H9 (cell line): ENCODE data around the gene ABLIM1. TPM values are rescaled to one million over a fixed set of nuclear protein-coding genes. Genes with fewer than 3 reads are reported as not detected.

Source experiments
- DNase-seq: peaks from one replicate; pipeline ENCODE4 v3.0.0-alpha.2; 2017
- H2AFZ ChIP-seq: one replicate; pipeline ENCODE4 v1.6.1; 2013; ENCODE audit warnings: mild to moderate bottlenecking, low read length, control low read depth, moderate library complexity
- H2AK5ac ChIP-seq: 2 replicates; pipeline ENCODE4 v1.6.1; 2013; ENCODE audit warnings: low read length, control low read depth, mixed read lengths; ENCODE audit not compliant: insufficient read length
- H2BK120ac ChIP-seq: one replicate; pipeline ENCODE4 v1.6.1; 2013; ENCODE audit warnings: low read depth, mild to moderate bottlenecking, low read length, control low read depth, inconsistent platforms; ENCODE audit not compliant: poor library complexity, severe bottlenecking
- H2BK12ac ChIP-seq: 2 replicates; pipeline ENCODE4 v1.6.1; 2013; ENCODE audit warnings: low read length, control low read depth, mixed read lengths, low read depth; ENCODE audit not compliant: insufficient read length
- H2BK15ac ChIP-seq: 2 replicates; pipeline ENCODE4 v1.6.1; 2013; ENCODE audit warnings: low read depth, low read length, control low read depth
- H2BK20ac ChIP-seq: one replicate; pipeline ENCODE4 v1.6.1; 2013; ENCODE audit warnings: low read depth, mild to moderate bottlenecking, low read length, control low read depth, inconsistent platforms; ENCODE audit not compliant: poor library complexity, severe bottlenecking
- H2BK5ac ChIP-seq: 2 replicates; pipeline ENCODE4 v1.6.1; 2013; ENCODE audit warnings: low read length, control low read depth, mixed read lengths; ENCODE audit not compliant: insufficient read length
- H3K14ac ChIP-seq: 2 replicates; pipeline ENCODE4 v1.6.1; 2013; ENCODE audit warnings: low read length, control low read depth; ENCODE audit not compliant: insufficient read depth
- H3K18ac ChIP-seq: 2 replicates; pipeline ENCODE4 v1.6.1; 2013; ENCODE audit warnings: low read depth, mild to moderate bottlenecking, mixed read lengths, low read length, control low read depth; ENCODE audit not compliant: insufficient read length
- H3K23ac ChIP-seq: 2 replicates; pipeline ENCODE4 v1.6.1; 2013; ENCODE audit warnings: low read length, control low read depth, mixed read lengths, low read depth; ENCODE audit not compliant: insufficient read length
- H3K23me2 ChIP-seq: 2 replicates; pipeline ENCODE4 v1.6.1; 2013; ENCODE audit warnings: low read depth, mild to moderate bottlenecking, mixed read lengths, low read length, control low read depth; ENCODE audit not compliant: insufficient read length, poor library complexity, severe bottlenecking
- H3K27ac ChIP-seq: 2 replicates; pipeline ENCODE4 v1.5.1; 2013; ENCODE audit warnings: low read length, control low read depth, mixed read lengths, low read depth; ENCODE audit not compliant: insufficient read length
- H3K27me3 ChIP-seq: 2 replicates; pipeline ENCODE4 v1.6.1; 2013; ENCODE audit warnings: low read length, control low read depth, inconsistent platforms; ENCODE audit not compliant: insufficient read depth
- H3K4ac ChIP-seq: 2 replicates; pipeline ENCODE4 v1.6.1; 2013; ENCODE audit warnings: low read depth, mild to moderate bottlenecking, control low read depth, inconsistent platforms, low read length, moderate library complexity
- H3K4me1 ChIP-seq: 2 replicates; pipeline ENCODE4 v1.6.1; 2013; ENCODE audit warnings: low read length, control low read depth, inconsistent platforms; ENCODE audit not compliant: insufficient read depth
- H3K4me2 ChIP-seq: 2 replicates; pipeline ENCODE4 v1.6.1; 2013; ENCODE audit warnings: low read length, control low read depth, mixed read lengths; ENCODE audit not compliant: insufficient read length, insufficient read depth
- H3K56ac ChIP-seq: 2 replicates; pipeline ENCODE4 v1.6.1; 2013; ENCODE audit warnings: low read depth, mild to moderate bottlenecking, mixed read lengths, low read length, control low read depth; ENCODE audit not compliant: insufficient read length
- H3K79me1 ChIP-seq: 2 replicates; pipeline ENCODE4 v1.6.1; 2013; ENCODE audit warnings: low read depth, mild to moderate bottlenecking, moderate library complexity, low read length, control low read depth, inconsistent platforms; ENCODE audit not compliant: insufficient read depth, poor library complexity, severe bottlenecking
- H3K79me2 ChIP-seq: 2 replicates; pipeline ENCODE4 v1.6.1; 2013; ENCODE audit warnings: low read length, control low read depth, inconsistent platforms; ENCODE audit not compliant: insufficient read depth
- H3K9ac ChIP-seq: 2 replicates; pipeline ENCODE4 v1.6.1; 2013; ENCODE audit warnings: low read length, control low read depth, mixed read lengths; ENCODE audit not compliant: insufficient read length; ENCODE audit errors: extremely low read depth
- H3K9me3 ChIP-seq: one replicate; pipeline ENCODE4 v1.6.1; 2013; ENCODE audit warnings: low read depth, low read length, inconsistent platforms; ENCODE audit not compliant: control insufficient read depth
- H3T11ph ChIP-seq: one replicate; pipeline ENCODE4 v1.6.1; 2013; ENCODE audit warnings: mild to moderate bottlenecking, low read length, control low read depth, inconsistent platforms
- H4K20me1 ChIP-seq: one replicate; pipeline ENCODE4 v1.6.1; 2013; ENCODE audit not compliant: control insufficient read depth, insufficient read length, insufficient read depth
- H4K5ac ChIP-seq: 2 replicates; pipeline ENCODE4 v1.6.1; 2013; ENCODE audit warnings: low read depth, mild to moderate bottlenecking, mixed read lengths, low read length, control low read depth; ENCODE audit not compliant: insufficient read length
- H4K8ac ChIP-seq: replicated peaks from 2 replicates; pipeline ENCODE4 v1.6.1; 2013; ENCODE audit warnings: low read length, control low read depth, mixed read lengths, low read depth; ENCODE audit not compliant: insufficient read length
- H4K91ac ChIP-seq: 2 replicates; pipeline ENCODE4 v1.6.1; 2013; ENCODE audit warnings: low read depth, mild to moderate bottlenecking, moderate library complexity, mixed read lengths, low read length, control low read depth; ENCODE audit not compliant: insufficient read length
- H3K27ac Mint-ChIP-seq, 3 experiments: 2 replicates in 2 of 3; 3 replicates in 1 of 3; pipeline ENCODE4 v1.8.0; 2020 to 2021; ENCODE audit warnings: mixed read lengths in 3 of 3, mild to moderate bottlenecking in 1 of 3, moderate library complexity in 1 of 3
- H3K27me3 Mint-ChIP-seq: 2 replicates; pipeline ENCODE4 v1.8.0; 2021; ENCODE audit warnings: low read depth, mild to moderate bottlenecking, moderate library complexity, mixed read lengths
- H3K36me3 Mint-ChIP-seq, 3 experiments: 2 replicates in 2 of 3; 3 replicates in 1 of 3; pipeline ENCODE4 v1.8.0; 2020 to 2021; ENCODE audit warnings: low read depth in 3 of 3, mixed read lengths in 3 of 3; ENCODE audit not compliant: insufficient read depth in 1 of 3
- H3K4me1 Mint-ChIP-seq, 2 experiments: 2 replicates each; pipeline ENCODE4 v1.8.0; 2020; ENCODE audit warnings: mixed read lengths in 2 of 2
- H3K4me3 Mint-ChIP-seq, 2 experiments: 2 replicates in 1 of 2; 3 replicates in 1 of 2; pipeline ENCODE4 v1.8.0; 2020 to 2021; ENCODE audit warnings: mild to moderate bottlenecking in 2 of 2, mixed read lengths in 2 of 2, moderate library complexity in 1 of 2
- H3K9me3 Mint-ChIP-seq, 2 experiments: 2 replicates in 1 of 2; 3 replicates in 1 of 2; pipeline ENCODE4 v1.8.0; 2020; ENCODE audit warnings: mild to moderate bottlenecking in 2 of 2, mixed read lengths in 2 of 2, moderate library complexity in 1 of 2
- CTCF ChIP-seq: fragments of 200-600 bp; sonication (generic); conservative IDR thresholded peaks from 3 replicates; pipeline ENCODE4 v1.8.0; 2021; ENCODE audit warnings: antibody characterized with exemption, mild to moderate bottlenecking
- WGBS: extraction: QIAGEN DNeasy Blood & Tissue Kit; methylation state at CpG from one replicate; pipeline ENCODE4 v1.1.7; 2013; ENCODE audit warnings: missing lambda C conversion rate, low lambda C conversion rate, mixed read lengths; ENCODE audit not compliant: insufficient read length; ENCODE audit errors: extremely low coverage; 5-methylcytosine and 5-hydroxymethylcytosine counted together
- total RNA-seq: library from RNA; stranded (reverse); gene quantifications from 2 replicates; pipeline ENCODE4 v1.2.1, GENCODE V29; 2021

ABLIM1 gene
- total RNA-seq, 1 experiment from 2014 or later, result 32.1 TPM

GRCh38 chr10:114655671-114656070, 2.4 kb downstream of the ABLIM1 start:
- Mint-ChIP-seq H3K27me3 (no peaks in the 10 kb centered on the region), H3K9me3 (no peaks in the 10 kb centered on the region), H3K36me3 (no peaks in the 10 kb centered on the region), H3K4me1 (peaks cover 0 to 8% of the 10 kb centered on the region in 2 experiments; a peak in 2 of 4 replicates), H3K27ac (no peak overlapping the region), H3K4me3 (no peak overlapping the region)
- no peaks in the 10 kb centered on the region for H4K20me1 ChIP-seq
- H3K56ac ChIP-seq, result no peak overlapping the region
- H3K14ac ChIP-seq, result no peak overlapping the region; the same call in 1 of the 2 replicates
- no peak overlapping the region for H2BK5ac ChIP-seq
- TF ChIP-seq CTCF, result no peak
- H3K79me2 ChIP-seq, result no peaks in the 10 kb centered on the region
- no CpG with 5 or more reads among the region's 7 CpGs for WGBS
- no peak overlapping the region for H3K18ac ChIP-seq
- H3K9ac ChIP-seq, result no peak overlapping the region
- no peak overlapping the region for H2BK12ac ChIP-seq
- no peak for DNase-seq
- H3K4me2 ChIP-seq, result no peak overlapping the region
- H2BK15ac ChIP-seq, result no peak overlapping the region
- H3K27ac ChIP-seq, result no peak overlapping the region
- no peak overlapping the region for H3K23ac ChIP-seq
- no peak overlapping the region for H3K4ac ChIP-seq
- H3K23me2 ChIP-seq, result no peaks in the 10 kb centered on the region
- H3K79me1 ChIP-seq, result no peaks in the 10 kb centered on the region
- no peak overlapping the region for H4K91ac ChIP-seq
- no peak overlapping the region for H2BK20ac ChIP-seq
- H3K4me1 ChIP-seq, result no peaks in the 10 kb centered on the region; the same call in 1 of the 2 replicates
- H3T11ph ChIP-seq, result no peak overlapping the region
- no peak overlapping the region for H2BK120ac ChIP-seq
- no peaks in the 10 kb centered on the region for H3K9me3 ChIP-seq
- H2AFZ ChIP-seq, result no peak overlapping the region
- no peak overlapping the region for H4K5ac ChIP-seq
- H3K27me3 ChIP-seq, result no peaks in the 10 kb centered on the region
- H2AK5ac ChIP-seq, result no peak overlapping the region
- H4K8ac ChIP-seq, result no peak overlapping the region
